PC-9 (cell line): Measurements from ENCODE around the gene COL4A2. TPM values are rescaled to one million over a fixed set of nuclear protein-coding genes. Genes with fewer than 3 reads are reported as not detected.

Experiments
- BruUV-seq: library from RNA; stranded (reverse); fragments of 400-500 nt; replicated peaks from 2 replicates; lab custom pipeline; 2021; lab: Mats Ljungman, UMichigan
- CTCF ChIA-PET: fragments of 300-600 bp; sonication (Branson Sonifier 250); formaldehyde crosslinking; loops from one replicate; lab custom pipeline; 2022; ENCODE audit warnings: antibody characterized with exemption; lab: Charles Lee
- POLR2A ChIA-PET: fragments of 300-600 bp; sonication (Branson Sonifier 250); formaldehyde crosslinking; loops from one replicate; lab custom pipeline; 2022; ENCODE audit warnings: antibody characterized with exemption; ENCODE audit not compliant: unreplicated experiment; lab: Charles Lee
- DNase-seq, 2 experiments: peaks; one replicate each; pipeline versions ENCODE4 v3.0.0 to v3.0.0-alpha.2; 2015 to 2022; ENCODE audit warnings: mixed read lengths in 1 of 2
- H2AFZ ChIP-seq: fragments of 200-600 bp; sonication (generic); 2 replicates; pipeline ENCODE4 v1.8.1; 2017; ENCODE audit warnings: antibody characterized with exemption
- H3F3A ChIP-seq: fragments of 200-600 bp; sonication (generic); 2 replicates; pipeline ENCODE4 v1.8.1; 2017; ENCODE audit warnings: antibody characterized with exemption, mild to moderate bottlenecking, low read depth; ENCODE audit not compliant: insufficient read depth
- H3K27ac ChIP-seq: fragments of 200-600 bp; sonication (generic); 2 replicates; pipeline ENCODE4 v1.6.1; 2016; ENCODE audit warnings: mixed run types
- H3K27me3 ChIP-seq: fragments of 200-600 bp; sonication (generic); 2 replicates; pipeline ENCODE4 v1.6.1; 2016; ENCODE audit warnings: low read depth, mixed run types; ENCODE audit not compliant: insufficient read depth
- H3K36me3 ChIP-seq: fragments of 200-600 bp; sonication (generic); 2 replicates; pipeline ENCODE4 v1.6.1; 2016; ENCODE audit warnings: low read depth, mixed run types
- H3K4me1 ChIP-seq: fragments of 200-600 bp; sonication (generic); replicated peaks from 2 replicates; pipeline ENCODE4 v1.6.1; 2016; ENCODE audit warnings: mixed run types; ENCODE audit not compliant: insufficient read depth
- H3K4me2 ChIP-seq: fragments of 200-600 bp; sonication (generic); 2 replicates; pipeline ENCODE4 v1.6.1; 2017; ENCODE audit warnings: mixed run types
- H3K4me3 ChIP-seq: fragments of 200-600 bp; sonication (generic); 2 replicates; pipeline ENCODE4 v1.6.1; 2016; ENCODE audit warnings: mixed run types
- H3K79me2 ChIP-seq: fragments of 200-600 bp; sonication (generic); 2 replicates; pipeline ENCODE4 v1.6.1; 2017; ENCODE audit warnings: low read depth, mixed run types
- H3K9me2 ChIP-seq: fragments of 200-600 bp; sonication (generic); 2 replicates; pipeline ENCODE4 v1.8.1; 2017; ENCODE audit warnings: mild to moderate bottlenecking; ENCODE audit not compliant: insufficient read depth
- H3K9me3 ChIP-seq: fragments of 200-600 bp; sonication (generic); 2 replicates; pipeline ENCODE4 v1.8.1; 2016; ENCODE audit warnings: low read depth; ENCODE audit not compliant: insufficient read depth
- H4K20me1 ChIP-seq: fragments of 200-600 bp; sonication (generic); 2 replicates; pipeline ENCODE4 v1.8.1; 2017; ENCODE audit not compliant: insufficient read depth
- EZH2 ChIP-seq: fragments of 200-600 bp; sonication (generic); IDR thresholded peaks from 2 replicates; pipeline ENCODE4 v1.8.0; 2017; ENCODE audit warnings: antibody characterized with exemption, low read depth
- intact Hi-C: fragments of 100-400 bp; cut with micrococcal nuclease; formaldehyde crosslinking; loops from one replicate; pipeline ENCODE4 v1.10.0; 2022; ENCODE audit not compliant: unreplicated experiment
- total RNA-seq: library from RNA; stranded (reverse); gene quantifications from 2 replicates; pipeline ENCODE4 v1.2.3, GENCODE V29; 2021
- TF ChIP-seq, protein P1 (sequence below): fragments of 200-600 bp; sonication (generic); conservative IDR thresholded peaks from 2 replicates; pipeline ENCODE4 v1.6.1; 2017; ENCODE audit warnings: mixed run types, antibody characterized with exemption, mild to moderate bottlenecking, moderate library complexity

COL4A2 gene
- total RNA-seq, 1 experiment from 2014 or later, result 1.2 TPM

DNA sequence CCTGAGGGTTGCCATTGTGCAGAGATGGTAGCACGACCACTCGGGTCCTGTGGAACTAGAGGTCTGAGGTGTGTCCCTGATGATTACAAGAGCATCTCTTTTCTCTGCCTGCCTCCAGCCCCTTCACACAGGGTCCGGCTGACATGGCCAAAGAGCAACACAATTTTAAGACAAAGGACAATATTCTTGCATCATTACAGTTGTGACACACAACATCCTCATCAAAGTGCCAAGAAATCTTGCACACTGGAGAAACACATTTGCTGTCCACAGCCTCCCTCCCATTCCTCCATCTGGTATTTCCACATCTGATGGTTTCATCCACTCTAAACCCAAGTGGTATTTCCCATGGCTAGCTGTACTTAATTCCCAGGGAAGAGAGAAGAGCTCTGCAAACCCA, 12.9 kb upstream of the COL4A2 start:
- CTCF ChIA-PET, result no interaction called here
- no TSS peak for BruUV-seq

DNA sequence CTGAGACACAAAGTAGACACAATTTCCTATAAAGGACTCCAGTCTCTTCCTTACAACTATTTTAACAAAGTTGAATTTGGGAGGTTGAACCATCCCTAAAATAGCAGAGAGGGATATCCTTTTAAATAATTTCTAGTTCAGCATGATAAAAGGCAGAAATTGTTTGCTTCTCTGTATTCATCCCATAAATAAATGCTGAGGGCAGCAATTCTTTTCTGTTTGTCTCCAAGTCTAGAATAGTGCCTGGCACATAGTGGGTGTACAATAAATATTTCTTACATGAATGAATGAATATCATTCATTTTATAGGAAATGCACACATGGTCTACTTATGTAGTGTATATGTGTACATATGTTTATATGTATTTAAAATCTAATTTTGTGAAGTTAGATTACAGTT, 12.5 kb upstream of the COL4A2 start:
- Histone ChIP-seq H3K27me3 (no peaks in the 10 kb centered on the region), H3K36me3 (no peaks in the 10 kb centered on the region), H3K4me1 (no peaks in the 10 kb centered on the region), H3K4me2 (no peak overlapping the region), H3K9me3 (no peaks in the 10 kb centered on the region), H3K27ac (no peak overlapping the region), H4K20me1 (no peaks in the 10 kb centered on the region), H3K4me3 (no peak overlapping the region), H2AFZ (no peak overlapping the region), H3K79me2 (no peaks in the 10 kb centered on the region), H3F3A (no peaks in the 10 kb centered on the region), H3K9me2 (no peaks in the 10 kb centered on the region)
- CTCF ChIA-PET, result no interaction called here
- POLR2A ChIA-PET, result no interaction called here
- TF ChIP-seq, protein P1, sequence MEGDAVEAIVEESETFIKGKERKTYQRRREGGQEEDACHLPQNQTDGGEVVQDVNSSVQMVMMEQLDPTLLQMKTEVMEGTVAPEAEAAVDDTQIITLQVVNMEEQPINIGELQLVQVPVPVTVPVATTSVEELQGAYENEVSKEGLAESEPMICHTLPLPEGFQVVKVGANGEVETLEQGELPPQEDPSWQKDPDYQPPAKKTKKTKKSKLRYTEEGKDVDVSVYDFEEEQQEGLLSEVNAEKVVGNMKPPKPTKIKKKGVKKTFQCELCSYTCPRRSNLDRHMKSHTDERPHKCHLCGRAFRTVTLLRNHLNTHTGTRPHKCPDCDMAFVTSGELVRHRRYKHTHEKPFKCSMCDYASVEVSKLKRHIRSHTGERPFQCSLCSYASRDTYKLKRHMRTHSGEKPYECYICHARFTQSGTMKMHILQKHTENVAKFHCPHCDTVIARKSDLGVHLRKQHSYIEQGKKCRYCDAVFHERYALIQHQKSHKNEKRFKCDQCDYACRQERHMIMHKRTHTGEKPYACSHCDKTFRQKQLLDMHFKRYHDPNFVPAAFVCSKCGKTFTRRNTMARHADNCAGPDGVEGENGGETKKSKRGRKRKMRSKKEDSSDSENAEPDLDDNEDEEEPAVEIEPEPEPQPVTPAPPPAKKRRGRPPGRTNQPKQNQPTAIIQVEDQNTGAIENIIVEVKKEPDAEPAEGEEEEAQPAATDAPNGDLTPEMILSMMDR, result no peak
- TF ChIP-seq EZH2, result no peak
- intact Hi-C loops, result no loop called here
- no TSS peak for BruUV-seq
- no peak for DNase-seq

More for the DNA sequence above, 12.9 kb upstream of the COL4A2 start:
- TF ChIP-seq, protein P1, result no peak
- no peak for TF ChIP-seq EZH2
- H3K9me2 ChIP-seq, result no peaks in the 10 kb centered on the region
- no peak overlapping the region for H3K4me2 ChIP-seq
- DNase-seq, result no peak
- H4K20me1 ChIP-seq, result no peaks in the 10 kb centered on the region
- H3K27me3 ChIP-seq, result no peaks in the 10 kb centered on the region
- POLR2A ChIA-PET, result no interaction called here
- intact Hi-C loops, result no loop called here
- H3K79me2 ChIP-seq, result no peaks in the 10 kb centered on the region
- no peak overlapping the region for H3K27ac ChIP-seq
- no peaks in the 10 kb centered on the region for H3K36me3 ChIP-seq
- H3K4me1 ChIP-seq, result no peaks in the 10 kb centered on the region
- H3F3A ChIP-seq, result no peaks in the 10 kb centered on the region
- no peak overlapping the region for H3K4me3 ChIP-seq
- H2AFZ ChIP-seq, result no peak overlapping the region
- no peaks in the 10 kb centered on the region for H3K9me3 ChIP-seq

DNA sequence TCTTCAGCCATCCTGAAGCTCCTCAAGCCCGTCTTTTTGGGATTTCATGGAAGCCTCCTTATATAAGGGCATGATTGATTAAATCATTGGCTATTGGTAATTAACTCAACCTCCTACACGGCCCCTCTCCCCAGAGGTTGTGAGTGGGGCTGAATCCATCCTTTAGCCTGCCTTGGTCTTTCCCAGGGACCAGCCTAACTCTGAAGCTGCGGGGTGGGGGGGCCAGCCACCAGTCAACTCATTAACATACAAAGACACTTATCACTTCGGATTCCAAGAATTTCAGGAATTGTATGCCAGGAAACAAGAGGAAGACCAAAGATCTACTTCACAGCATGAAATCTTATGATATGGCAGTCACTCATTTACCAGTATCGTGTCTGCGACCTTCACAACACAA, 10.1 kb upstream of the COL4A2 start:
- H3K79me2 ChIP-seq, result no peaks in the 10 kb centered on the region
- TF ChIP-seq EZH2, result no peak
- TF ChIP-seq, protein P1, result no peak

More for the DNA sequence above, 10.1 kb upstream of the COL4A2 start:
- no peak overlapping the region for H3K27ac ChIP-seq
- H3K4me1 ChIP-seq, result no peaks in the 10 kb centered on the region
- intact Hi-C loops, result no loop called here
- POLR2A ChIA-PET, result no interaction called here
- H3K9me3 ChIP-seq, result no peaks in the 10 kb centered on the region
- DNase-seq, result no peak
- CTCF ChIA-PET, result no interaction called here
- no TSS peak for BruUV-seq
- no peaks in the 10 kb centered on the region for H3K9me2 ChIP-seq
- no peaks in the 10 kb centered on the region for H3K27me3 ChIP-seq
- H2AFZ ChIP-seq, result no peak overlapping the region
- H3K4me3 ChIP-seq, result no peak overlapping the region
- no peak overlapping the region for H3K4me2 ChIP-seq
- H3F3A ChIP-seq, result no peaks in the 10 kb centered on the region
- H3K36me3 ChIP-seq, result no peaks in the 10 kb centered on the region
- no peaks in the 10 kb centered on the region for H4K20me1 ChIP-seq
